ENCODE data around the gene CUEDC2.

- no peak for TF ChIP-seq EZH2 (IDR thresholded peaks at IDR 0.05; ENCODE audit: borderline replicate concordance, low read length)
- no peak for TF ChIP-seq CTCF (IDR thresholded peaks at IDR 0.05; ENCODE audit: low read length)
Observed at GRCh38 chr10:102405108-102405571, 27.2 kb downstream of the CUEDC2 start.
